Measurements from ENCODE around the gene ZMIZ1.

GRCh38 chr10:79316671-79317431, 248.1 kb downstream of the ZMIZ1 start:
- TF ChIP-seq CTCF (conservative IDR thresholded peaks at IDR 0.05; ENCODE audit: low read depth in 2 of 2) (no peak), EZH2 (IDR thresholded peaks at IDR 0.05; ENCODE audit: low read depth, unreplicated experiment) (no peak), CREB1 (CRISPR knock-in tag; IDR thresholded peaks at IDR 0.05; ENCODE audit: low read depth) (no peak), ZNF462 (CRISPR knock-in tag; IDR thresholded peaks at IDR 0.05) (no peak)

Measured in GM23338 (cell line).